GM21526 (cell line): ENCODE measurements around the gene MASP1.
"Not testable (repeated sequence)": the region's sequence is repeated elsewhere in the genome, so short reads cannot be mapped to it uniquely, and the experiment has no call there.

Source experiments
- ATAC-seq: cut with Tn5 transposase; IDR thresholded peaks from one replicate; pipeline ENCODE4 v1.9.1; 2021; ENCODE audit warnings: moderate library complexity; ENCODE audit not compliant: unreplicated experiment, low FRiP score

Gene MASP1

GRCh38 chr3:187267306-187267705 is 24.2 kb downstream of the MASP1 start:
- no peak for ATAC-seq

- no peak for ATAC-seq
Measured at GRCh38 chr3:187266691-187267090, 24.8 kb downstream of the MASP1 start.

- ATAC-seq = no peak
Measured at GRCh38 chr3:187265461-187265955, 26.0 kb downstream of the MASP1 start.

GRCh38 chr3:187264911-187265310 is 26.6 kb downstream of the MASP1 start:
- ATAC-seq = no peak

GRCh38 chr3:187264021-187264420 is 27.5 kb downstream of the MASP1 start:
- no peak for ATAC-seq

- ATAC-seq = no peak
Measured at GRCh38 chr3:187263270-187263669, 28.3 kb downstream of the MASP1 start.

GRCh38 chr3:187262360-187262759 is 29.2 kb downstream of the MASP1 start:
- ATAC-seq = no peak

- no peak for ATAC-seq
Measured at GRCh38 chr3:187261541-187261969, 30.0 kb downstream of the MASP1 start.

- ATAC-seq = no peak
Measured at GRCh38 chr3:187259171-187259570, 32.4 kb downstream of the MASP1 start.

GRCh38 chr3:187257992-187258692 is 33.4 kb downstream of the MASP1 start:
- ATAC-seq = no peak

GRCh38 chr3:187257471-187257870 is 34.1 kb downstream of the MASP1 start:
- ATAC-seq = no peak

- no peak for ATAC-seq
Measured at GRCh38 chr3:187256051-187256616, 35.4 kb downstream of the MASP1 start.

- ATAC-seq = no peak
Measured at GRCh38 chr3:187255314-187255713, 36.2 kb downstream of the MASP1 start.

- ATAC-seq = no peak
Measured at GRCh38 chr3:187252311-187252710, 39.2 kb downstream of the MASP1 start.

GRCh38 chr3:187251599-187251998 is 39.9 kb downstream of the MASP1 start:
- no peak for ATAC-seq

GRCh38 chr3:187247398-187247797 is 44.1 kb downstream of the MASP1 start:
- ATAC-seq = no peak

GRCh38 chr3:187243933-187244524 is 47.5 kb downstream of the MASP1 start:
- ATAC-seq = no peak

GRCh38 chr3:187242900-187243299 is 48.6 kb downstream of the MASP1 start:
- no peak for ATAC-seq

- ATAC-seq = no peak
Measured at GRCh38 chr3:187242435-187242834, 49.1 kb downstream of the MASP1 start.

- ATAC-seq = not testable (repeated sequence)
Measured at GRCh38 chr3:187238835-187239234, 52.7 kb downstream of the MASP1 start.

- no peak for ATAC-seq
Measured at GRCh38 chr3:187238239-187238638, 53.3 kb downstream of the MASP1 start.

GRCh38 chr3:187237741-187238140 is 53.8 kb downstream of the MASP1 start:
- no peak for ATAC-seq
